ENCODE measurements around the gene CCNQ.

CCNQ gene

GRCh38 chrX:153637121-153638040 lies 38.4 kb upstream of the CCNQ start:
- DNase-seq (ENCODE audit: low read depth): no peak

- no peak for DNase-seq (ENCODE audit: low read depth)
Measured at GRCh38 chrX:153636716-153637115, 37.8 kb upstream of the CCNQ start.

DNA sequence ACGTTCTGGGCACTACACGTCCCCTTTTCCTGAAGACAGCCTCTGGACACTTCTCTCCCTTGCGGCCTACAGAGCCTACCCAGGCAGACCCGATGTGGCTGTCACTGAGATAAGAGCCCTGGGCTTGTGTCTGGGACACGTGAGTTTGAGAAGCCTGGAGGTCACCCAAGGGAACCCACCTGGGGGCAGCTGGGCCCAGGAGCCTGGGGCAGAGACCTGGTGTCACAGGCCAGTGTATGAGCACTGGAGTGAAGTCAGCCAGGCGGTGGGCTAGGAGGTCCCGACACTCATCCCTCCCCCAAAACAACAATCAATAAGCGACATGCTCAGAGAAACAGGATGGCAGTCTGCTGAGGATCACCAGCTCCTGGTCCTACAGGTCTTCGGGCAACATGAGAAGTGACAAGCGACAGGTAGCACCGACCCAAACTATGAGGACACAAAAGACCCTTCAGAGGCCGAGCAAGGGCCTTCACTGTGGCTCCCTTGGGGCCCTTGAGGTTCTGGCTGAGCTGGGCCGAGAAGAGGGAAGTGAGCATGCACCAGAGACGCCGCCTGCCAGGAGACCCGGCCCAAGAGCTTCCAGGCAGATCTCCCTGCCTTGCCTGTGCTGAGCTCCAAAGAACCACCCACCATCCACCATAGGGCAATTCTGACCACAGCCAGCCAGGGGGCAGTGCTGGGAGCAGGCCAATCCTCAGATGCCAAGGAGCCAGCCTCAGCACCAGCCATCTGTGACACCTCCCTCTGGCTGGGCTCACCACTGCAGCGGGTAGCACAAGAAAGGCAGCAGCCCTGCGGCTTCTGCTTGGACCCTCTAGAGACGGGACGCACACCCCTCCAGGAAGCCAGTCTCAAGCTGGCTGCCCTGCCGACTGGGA lies 37.1 kb upstream of the CCNQ start:
- no peak for DNase-seq (ENCODE audit: low read depth)

DNA sequence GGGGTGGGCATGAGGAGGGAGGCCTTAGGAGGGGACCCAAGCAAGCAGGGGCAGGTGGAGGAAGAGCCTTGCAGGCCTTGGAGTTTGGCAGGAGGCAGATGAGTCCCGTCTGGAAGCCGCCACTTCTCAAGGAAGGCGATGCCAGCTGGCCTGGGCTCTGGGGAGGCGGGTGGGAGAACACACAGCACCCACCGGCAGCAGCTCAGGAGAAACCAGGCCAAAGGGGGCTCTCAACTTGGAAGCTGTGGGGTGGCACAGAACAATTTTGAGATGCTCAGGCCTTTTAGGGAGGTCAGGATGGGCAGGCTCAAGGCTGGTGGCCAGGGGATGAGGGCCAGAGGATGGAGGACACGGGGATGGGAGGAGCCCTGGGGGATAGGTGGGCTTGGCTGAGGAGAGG lies 36.4 kb upstream of the CCNQ start:
- no peak for DNase-seq (ENCODE audit: low read depth)

- DNase-seq (ENCODE audit: low read depth): no peak
Measured at GRCh38 chrX:153634832-153635231, 35.9 kb upstream of the CCNQ start.

DNA sequence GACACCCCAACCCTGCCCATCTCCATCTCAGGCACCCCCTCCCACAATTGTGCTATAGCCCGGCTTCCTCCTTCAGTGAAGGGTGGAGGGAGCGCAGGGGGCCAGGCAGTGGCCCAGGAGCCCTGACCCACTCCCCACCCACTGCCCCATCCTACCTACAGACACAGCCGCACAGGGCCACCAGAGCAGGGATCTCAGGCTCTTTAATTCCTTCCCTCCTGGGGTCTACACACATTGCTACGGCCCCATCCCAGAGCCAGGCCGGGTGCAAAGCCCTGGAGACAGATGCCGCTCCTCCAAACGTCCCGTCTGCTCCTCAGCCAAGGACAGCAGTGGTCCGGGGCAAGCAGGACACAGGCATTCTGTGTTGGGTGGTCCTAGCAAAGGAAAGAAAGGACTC lies 35.3 kb upstream of the CCNQ start:
- DNase-seq (ENCODE audit: low read depth): no peak

- DNase-seq (ENCODE audit: low read depth): no peak
Measured at GRCh38 chrX:153633607-153634180, 34.8 kb upstream of the CCNQ start.

DNA sequence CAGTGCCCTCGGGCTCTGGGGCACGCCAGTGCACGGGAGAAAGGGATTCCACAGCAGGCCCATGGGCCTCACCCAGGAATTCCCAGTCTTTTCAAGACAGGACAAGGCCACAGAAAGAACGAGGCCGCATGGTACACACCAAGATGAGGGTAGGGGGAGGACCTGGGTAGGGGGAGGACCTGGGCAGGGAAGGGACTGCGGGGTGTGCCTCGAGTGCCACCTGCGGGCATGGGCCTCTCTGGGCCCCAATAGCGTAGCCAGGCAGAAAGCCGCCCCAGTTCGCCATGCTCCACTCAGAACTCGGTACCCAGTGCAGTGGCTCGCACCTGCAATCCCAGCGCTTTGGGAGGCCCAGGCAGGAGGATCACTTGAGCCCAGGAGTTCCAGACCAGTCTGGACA lies 34.1 kb upstream of the CCNQ start:
- DNase-seq (ENCODE audit: low read depth): no peak

DNA sequence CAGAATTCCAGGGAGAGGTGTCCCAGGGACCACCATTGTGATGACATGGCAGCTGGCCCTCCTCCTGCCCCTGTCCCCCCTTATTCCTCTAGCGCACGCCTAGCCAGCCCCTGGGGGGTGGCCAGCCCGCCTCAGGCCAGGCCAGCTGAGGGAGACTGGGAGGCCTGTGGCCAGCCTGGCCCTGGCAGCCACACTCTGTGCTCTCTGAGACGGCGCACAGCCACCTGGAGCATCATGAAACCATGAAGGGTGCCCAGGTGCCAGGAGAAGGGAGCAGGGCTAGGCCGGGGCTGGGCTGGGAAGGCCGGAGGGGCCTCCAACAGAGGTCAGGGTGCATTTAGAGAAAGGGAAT lies 33.6 kb upstream of the CCNQ start:
- DNase-seq (ENCODE audit: low read depth): no peak

DNA sequence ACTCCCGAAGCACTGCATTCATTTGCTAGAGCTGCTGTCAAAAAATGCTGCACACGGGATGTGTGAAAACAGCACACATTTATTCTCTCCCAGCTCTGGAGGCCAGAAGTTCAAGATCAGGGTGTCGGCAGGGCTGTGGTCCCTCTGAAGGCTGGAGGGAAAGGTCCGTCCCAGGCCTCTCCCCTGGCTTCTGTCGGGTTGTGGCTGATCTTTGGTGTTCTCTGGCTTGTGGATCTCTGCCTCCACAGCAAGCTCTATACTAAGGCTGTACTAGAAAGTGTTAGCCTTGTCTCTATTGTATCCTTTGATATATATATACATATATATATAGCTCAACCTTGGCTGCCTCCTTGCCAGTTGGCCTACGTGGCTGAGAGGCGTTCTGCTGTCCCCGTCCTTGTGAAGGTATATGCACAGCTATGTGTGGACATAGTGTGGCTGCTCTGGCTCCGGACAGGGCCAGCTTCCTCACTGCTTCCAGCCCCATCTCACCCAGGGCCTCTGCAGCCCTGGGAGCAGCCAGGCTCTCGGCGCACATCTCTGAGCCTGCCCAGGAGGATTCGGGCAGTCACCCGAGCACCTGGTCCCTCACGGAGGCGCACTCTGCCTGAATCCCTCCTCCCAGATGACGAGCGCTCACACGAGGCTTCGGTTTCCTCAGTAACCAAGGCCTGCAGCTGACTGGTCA lies 33.1 kb upstream of the CCNQ start:
- no peak for DNase-seq (ENCODE audit: low read depth)

- no peak for DNase-seq (ENCODE audit: low read depth)
Measured at GRCh38 chrX:153631346-153631745, 32.4 kb upstream of the CCNQ start.

DNA sequence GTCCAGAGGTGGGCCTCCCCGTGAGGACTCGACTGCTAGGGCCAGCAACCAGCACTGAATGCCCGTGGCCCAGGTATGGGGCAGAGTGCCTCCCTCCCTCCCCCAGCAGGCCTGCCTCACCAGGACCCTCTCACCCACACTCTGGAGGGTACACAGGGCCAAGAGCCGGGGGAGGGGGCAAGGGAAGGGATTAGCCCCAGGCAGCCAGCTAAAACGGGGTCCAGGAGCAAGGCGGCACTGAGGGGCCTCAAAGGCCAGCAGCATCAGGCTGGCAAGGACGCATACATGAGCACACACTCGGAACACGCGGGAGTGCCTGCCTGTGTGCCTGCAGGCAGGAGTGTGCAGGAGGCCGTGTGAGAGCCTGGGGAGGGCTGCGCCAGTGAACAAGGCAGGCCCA lies 29.7 kb upstream of the CCNQ start:
- no peak for DNase-seq (ENCODE audit: low read depth)

- DNase-seq (ENCODE audit: low read depth): no peak
Measured at GRCh38 chrX:153628129-153628528, 29.2 kb upstream of the CCNQ start.

GRCh38 chrX:153627675-153628111 lies 28.8 kb upstream of the CCNQ start:
- DNase-seq (ENCODE audit: low read depth): no peak

- DNase-seq (ENCODE audit: low read depth): no peak
Measured at GRCh38 chrX:153626863-153627674, 28.1 kb upstream of the CCNQ start.

- DNase-seq (ENCODE audit: low read depth): no peak
Measured at GRCh38 chrX:153626025-153626633, 27.2 kb upstream of the CCNQ start.

DNA sequence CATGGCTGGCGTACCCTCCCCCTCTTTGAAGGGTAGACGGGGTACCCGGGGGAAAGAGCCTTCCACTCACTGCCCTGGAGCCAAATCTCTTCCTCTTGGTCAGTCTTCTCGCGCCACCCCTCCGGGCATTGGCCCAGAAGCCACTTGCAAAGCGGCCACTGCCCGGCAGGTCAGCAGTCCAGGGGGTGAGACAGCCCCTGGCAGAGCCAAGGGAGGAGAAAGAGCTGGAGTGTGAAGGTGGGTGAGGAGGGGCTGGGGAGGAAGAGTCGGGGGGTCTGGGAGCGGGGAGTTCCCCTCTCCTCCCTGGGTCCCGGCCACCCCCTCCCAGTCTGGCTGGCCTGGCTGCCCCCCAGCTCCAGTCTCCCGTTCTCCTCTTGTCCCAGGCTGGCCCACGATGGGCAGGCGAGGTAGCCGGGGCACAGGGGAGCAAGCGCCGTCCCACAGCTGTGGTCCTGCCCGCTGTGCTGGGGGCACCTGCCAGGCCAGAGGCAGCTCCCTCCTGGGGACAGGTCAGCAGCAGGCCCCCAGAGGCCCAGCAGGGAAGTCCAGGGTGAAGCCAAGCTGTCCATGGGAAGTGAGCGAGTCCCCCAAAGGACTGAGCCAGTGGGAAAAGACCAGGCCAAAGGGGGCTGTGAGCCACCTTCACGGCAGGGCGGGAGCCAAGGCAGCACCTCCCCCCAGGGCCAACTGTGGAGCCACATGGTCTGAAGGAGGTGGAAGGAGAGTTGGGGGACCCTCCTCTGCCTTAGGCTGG lies 26.5 kb upstream of the CCNQ start:
- no peak for DNase-seq (ENCODE audit: low read depth)

- DNase-seq (ENCODE audit: low read depth): no peak
Measured at GRCh38 chrX:153624196-153625091, 25.5 kb upstream of the CCNQ start.

Measured in GM04503 (cell line).